NT2/D1 (cell line): ENCODE measurements around the gene SLC28A3.

Source experiments
- SUZ12 ChIP-seq: IDR thresholded peaks from 2 replicates; pipeline ENCODE4 v1.6.1; 2011; ENCODE audit not compliant: insufficient read length, insufficient read depth; ENCODE audit errors: extremely low read depth
- YY1 ChIP-seq: IDR thresholded peaks from 2 replicates; pipeline ENCODE4 v1.6.1; 2011; ENCODE audit not compliant: insufficient read length, insufficient read depth

- no peak for TF ChIP-seq SUZ12
- TF ChIP-seq YY1 = no peak
These were observed 41.0 kb upstream of the SLC28A3 start for GRCh38 chr9:84381508-84381907.
